Measurements from ENCODE around the gene ADAMTS7. TPM values are rescaled to one million over a fixed set of nuclear protein-coding genes. Genes with fewer than 3 reads are reported as not detected.

The ADAMTS7 gene
- total and polyA plus RNA-seq, 2 of the 4 experiments (the other 2 are of a cell fraction), result 1.4 to 12.6 TPM

- dilution Hi-C loops (cut with HindIII; ENCODE audit: low sequenced_read_pairs, unreplicated experiment), result no loop called here
- Histone ChIP-seq H3K27me3 (ENCODE audit: control insufficient read depth, insufficient read depth, low read length) (no peaks in the 10 kb centered on the region), H3K4ac (ENCODE audit: low read depth, low read length) (no peak overlapping the region), H2AK5ac (ENCODE audit: low read depth, low read length) (no peak overlapping the region), H4K8ac (ENCODE audit: low read depth in 2 of 2, low read length in 2 of 2) (no peak overlapping the region), H4K20me1 (ENCODE audit: insufficient read depth, low read length) (peaks cover 14% of the 10 kb centered on the region; the same call in 1 of the 2 replicates), H3K9ac (ENCODE audit: low read depth, low read length) (no peak overlapping the region), H2AFZ (replicated peaks; ENCODE audit: low read length, poor library complexity) (no peak overlapping the region), H3K56ac (ENCODE audit: extremely low read depth, insufficient read depth, low read length) (no peak overlapping the region), H3K79me1 (ENCODE audit: low read depth in 1 of 2, low read length in 2 of 2) (peaks cover 7 to 33% of the 10 kb centered on the region in 2 experiments; a peak in 3 of 4 replicates), H4K5ac (ENCODE audit: low read depth, low read length) (no peak overlapping the region), H3K27ac (ENCODE audit: insufficient read depth, low read length) (no peak overlapping the region), H3K18ac (ENCODE audit: low read depth, low read length) (no peak overlapping the region), H3K4me3 (ENCODE audit: insufficient read depth, low read depth, low read length) (no peak overlapping the region), H3K36me3 (ENCODE audit: control insufficient read depth, insufficient read depth, low read length) (peaks cover 6% of the 10 kb centered on the region; the same call in 1 of the 2 replicates), H3K9me1 (ENCODE audit: insufficient read depth, low read length) (peaks cover 3% of the 10 kb centered on the region; the same call in 1 of the 2 replicates), H3K4me1 (ENCODE audit: control insufficient read depth, insufficient read depth, low read length) (no peaks in the 10 kb centered on the region), H2BK15ac (ENCODE audit: low read depth, low read length) (no peak overlapping the region), H2BK20ac (ENCODE audit: low read depth, low read length) (no peak overlapping the region), H3K14ac (replicated peaks; ENCODE audit: low read depth, low read length) (no peak overlapping the region), H4K91ac (ENCODE audit: insufficient read depth, low read depth, low read length) (no peak overlapping the region), H2BK5ac (ENCODE audit: low read depth, low read length, poor library complexity, severe bottlenecking) (no peak overlapping the region), H3K9me3 (ENCODE audit: control insufficient read depth, insufficient read depth, low read length) (no peaks in the 10 kb centered on the region), H2AK9ac (replicated peaks; ENCODE audit: low read depth, low read length, poor library complexity) (no peak overlapping the region), H2BK120ac (ENCODE audit: low read depth, low read length) (no peak overlapping the region), H3K4me2 (ENCODE audit: low read depth, low read length) (no peak overlapping the region), H3K23ac (ENCODE audit: low read depth, low read length) (no peak overlapping the region)
- 72% methylated on average over 14 of the region's 14 CpGs; no CpG with 5 or more reads in 1 of the 2 experiments for WGBS, 2 experiments (ENCODE audit: extremely low coverage in 2 of 2, insufficient read length in 1 of 2)
- CTCF ChIA-PET, result no interaction called here
- no peak for ATAC-seq (ENCODE audit: low read depth)
- intact Hi-C loops (cut with micrococcal nuclease), result no loop called here
- in situ Hi-C loops (cut with MboI; ENCODE audit: low sequenced_read_pairs), result no loop called here
- no peak for TF ChIP-seq CEBPB (IDR thresholded peaks at IDR 0.05; ENCODE audit: low read depth, low read length)
- TF ChIP-seq CHD1 (IDR thresholded peaks at IDR 0.05; ENCODE audit: low read depth, low read length), result no peak
- TF ChIP-seq MXI1 (IDR thresholded peaks at IDR 0.05; ENCODE audit: borderline replicate concordance, low read depth, low read length), result no peak
- no peak for TF ChIP-seq MAZ (IDR thresholded peaks at IDR 0.05; ENCODE audit: borderline replicate concordance, low read depth, low read length)
- TF ChIP-seq MAFK (IDR thresholded peaks at IDR 0.05; ENCODE audit: low read depth, low read length), result no peak
- POLR2A ChIA-PET (ENCODE audit: unreplicated experiment), result no interaction called here
- no TSS peak for BruUV-seq (replicated peaks)
- no peak for DNase-seq
Measured at GRCh38 chr15:78804391-78804792, 6.9 kb downstream of the ADAMTS7 start.

Data from IMR-90 (cell line).